ENCODE results near the gene OLFM1. TPM values are rescaled to one million over a fixed set of nuclear protein-coding genes. Genes with fewer than 3 reads are reported as not detected.
"Not testable (repeated sequence)": the region's sequence is repeated elsewhere in the genome, so short reads cannot be mapped to it uniquely, and the experiment has no call there.

OLFM1 gene
- polyA plus RNA-seq, 1 donor (not counting 4 experiments of a cell fraction or from before 2014, with no cell fraction given), result 0.25 TPM

GRCh38 chr9:135062254-135062653 is 25.2 kb upstream of the OLFM1 start:
- Histone ChIP-seq H3K79me2 (ENCODE audit: control insufficient read depth, insufficient read depth, low read length) (no peaks in the 10 kb centered on the region), H3K27me3 (ENCODE audit: control insufficient read depth, extremely low read depth, insufficient read depth, low read length) (no peaks in the 10 kb centered on the region), H3K4me1 (ENCODE audit: control insufficient read depth, extremely low read depth, insufficient read depth, low read length) (no peaks in the 10 kb centered on the region), H3K27ac (ENCODE audit: control insufficient read depth, insufficient read depth, low read length) (no peak overlapping the region), H2AFZ (ENCODE audit: control insufficient read depth, low read length) (no peak overlapping the region), H3K9me3 (ENCODE audit: control insufficient read depth, low read depth, low read length) (peaks cover 3% of the 10 kb centered on the region), H3K9me1 (ENCODE audit: control insufficient read depth, extremely low read depth, insufficient read depth, low read length) (no peaks in the 10 kb centered on the region), H3K36me3 (ENCODE audit: control insufficient read depth in 2 of 2, extremely low read depth in 1 of 2, insufficient read depth in 2 of 2, low read length in 2 of 2) (no peaks in the 10 kb centered on the region), H3K4me3 (ENCODE audit: control insufficient read depth in 2 of 3, extremely low read depth in 1 of 3, insufficient read depth in 2 of 3, low read depth in 1 of 3, low read length in 3 of 3) (no peak overlapping the region), H3K4me2 (ENCODE audit: control insufficient read depth, extremely low read depth, insufficient read depth, low read depth, low read length) (no peak overlapping the region), H4K20me1 (ENCODE audit: control insufficient read depth, extremely low read depth, insufficient read depth, low read length) (no peaks in the 10 kb centered on the region), H3K9ac (ENCODE audit: control insufficient read depth, extremely low read depth, insufficient read depth, low read length) (no peak overlapping the region)
- FAIRE-seq, result no peak
- no peak for DNase-seq (ENCODE audit: low read depth, low spot score)
- dilution Hi-C loops (cut with MboI; ENCODE audit: extremely low pct_ligation_motif_present, low sequenced_read_pairs), result no loop called here
- TF ChIP-seq EZH2 (IDR thresholded peaks at IDR 0.05; ENCODE audit: low read length) (no peak), CTCF (optimal IDR thresholded peaks at IDR 0.05 in 1 of 3, IDR thresholded peaks at IDR 0.05 in 1 of 3, conservative IDR thresholded peaks at IDR 0.05 in 1 of 3; ENCODE audit: extremely low read depth in 1 of 3, insufficient read depth in 2 of 3, low read length in 3 of 3) (no peak)

- H3K4me3 ChIP-seq (ENCODE audit: control insufficient read depth in 2 of 3, extremely low read depth in 1 of 3, insufficient read depth in 2 of 3, low read depth in 1 of 3, low read length in 3 of 3); H4K20me1 ChIP-seq (ENCODE audit: control insufficient read depth, extremely low read depth, insufficient read depth, low read length); H3K36me3 ChIP-seq (ENCODE audit: control insufficient read depth in 2 of 2, extremely low read depth in 1 of 2, insufficient read depth in 2 of 2, low read length in 2 of 2); H3K27ac ChIP-seq (ENCODE audit: control insufficient read depth, insufficient read depth, low read length); H3K4me2 ChIP-seq (ENCODE audit: control insufficient read depth, extremely low read depth, insufficient read depth, low read depth, low read length); H3K27me3 ChIP-seq (ENCODE audit: control insufficient read depth, extremely low read depth, insufficient read depth, low read length); H3K9me1 ChIP-seq (ENCODE audit: control insufficient read depth, extremely low read depth, insufficient read depth, low read length); H3K4me1 ChIP-seq (ENCODE audit: control insufficient read depth, extremely low read depth, insufficient read depth, low read length); H3K9me3 ChIP-seq (ENCODE audit: control insufficient read depth, low read depth, low read length); FAIRE-seq; DNase-seq (ENCODE audit: low read depth, low spot score); H2AFZ ChIP-seq (ENCODE audit: control insufficient read depth, low read length); H3K9ac ChIP-seq (ENCODE audit: control insufficient read depth, extremely low read depth, insufficient read depth, low read length); dilution Hi-C loops (cut with MboI; ENCODE audit: extremely low pct_ligation_motif_present, low sequenced_read_pairs); H3K79me2 ChIP-seq (ENCODE audit: control insufficient read depth, insufficient read depth, low read length): not testable (repeated sequence)
Observed at GRCh38 chr9:135063466-135063865, 24.0 kb upstream of the OLFM1 start.

GRCh38 chr9:135063888-135064287 is 23.6 kb upstream of the OLFM1 start:
- H4K20me1 ChIP-seq (ENCODE audit: control insufficient read depth, extremely low read depth, insufficient read depth, low read length); H2AFZ ChIP-seq (ENCODE audit: control insufficient read depth, low read length); dilution Hi-C loops (cut with MboI; ENCODE audit: extremely low pct_ligation_motif_present, low sequenced_read_pairs); H3K27ac ChIP-seq (ENCODE audit: control insufficient read depth, insufficient read depth, low read length); H3K9me3 ChIP-seq (ENCODE audit: control insufficient read depth, low read depth, low read length); H3K79me2 ChIP-seq (ENCODE audit: control insufficient read depth, insufficient read depth, low read length); H3K9ac ChIP-seq (ENCODE audit: control insufficient read depth, extremely low read depth, insufficient read depth, low read length); H3K36me3 ChIP-seq (ENCODE audit: control insufficient read depth in 2 of 2, extremely low read depth in 1 of 2, insufficient read depth in 2 of 2, low read length in 2 of 2); H3K27me3 ChIP-seq (ENCODE audit: control insufficient read depth, extremely low read depth, insufficient read depth, low read length); H3K9me1 ChIP-seq (ENCODE audit: control insufficient read depth, extremely low read depth, insufficient read depth, low read length); H3K4me2 ChIP-seq (ENCODE audit: control insufficient read depth, extremely low read depth, insufficient read depth, low read depth, low read length); H3K4me3 ChIP-seq (ENCODE audit: control insufficient read depth in 2 of 3, extremely low read depth in 1 of 3, insufficient read depth in 2 of 3, low read depth in 1 of 3, low read length in 3 of 3); DNase-seq (ENCODE audit: low read depth, low spot score); H3K4me1 ChIP-seq (ENCODE audit: control insufficient read depth, extremely low read depth, insufficient read depth, low read length); FAIRE-seq: not testable (repeated sequence)

All from keratinocyte (primary cell).